Activated CD4-positive, alpha-beta memory T cell treated with anti-CD3 and anti-CD28 coated beads, Interleukin-2, amount 10 ng/mL, durations not matched to agents 7 days and 5 days (primary cell): ENCODE data around the gene MAGOHB. TPM values are rescaled to one million over a fixed set of nuclear protein-coding genes. Genes with fewer than 3 reads are reported as not detected.
"Not testable (repeated sequence)": the region's sequence is repeated elsewhere in the genome, so short reads cannot be mapped to it uniquely, and the experiment has no call there.

ENCODE experiments used
- CTCF ChIA-PET: fragments of 350-600 bp; sonication (Branson Sonifier 250); formaldehyde crosslinking; loops from one replicate; lab custom pipeline; 2021; ENCODE audit warnings: antibody characterized with exemption, inconsistent platforms; lab: Charles Lee
- POLR2A ChIA-PET: fragments of 350-600 bp; sonication (Branson Sonifier 250); formaldehyde crosslinking; loops from one replicate; lab custom pipeline; 2021; ENCODE audit warnings: antibody characterized with exemption; lab: Charles Lee
- DNase-seq: peaks from one replicate; pipeline ENCODE4 v3.0.0-alpha.2; 2020
- H3K27ac Mint-ChIP-seq: one replicate; pipeline ENCODE4 v1.8.0; 2021; ENCODE audit warnings: mild to moderate bottlenecking, mixed read lengths
- H3K27me3 Mint-ChIP-seq: one replicate; pipeline ENCODE4 v1.8.0; 2021; ENCODE audit warnings: mixed read lengths
- H3K36me3 Mint-ChIP-seq: one replicate; pipeline ENCODE4 v1.8.0; 2021; ENCODE audit warnings: low read depth, mixed read lengths
- H3K4me1 Mint-ChIP-seq: one replicate; pipeline ENCODE4 v1.8.0; 2021; ENCODE audit warnings: mixed read lengths
- H3K4me3 Mint-ChIP-seq: one replicate; pipeline ENCODE4 v1.8.0; 2021; ENCODE audit warnings: mild to moderate bottlenecking, mixed read lengths
- H3K9me3 Mint-ChIP-seq: one replicate; pipeline ENCODE4 v1.8.0; 2021; ENCODE audit warnings: mixed read lengths
- total RNA-seq, 2 experiments: library from RNA; stranded (reverse); gene quantifications; one replicate each; pipeline ENCODE4 v1.2.3, GENCODE V29; 2021

MAGOHB gene
- total RNA-seq: 10 to 100 TPM; 38.4 to 39.0 TPM

DNA sequence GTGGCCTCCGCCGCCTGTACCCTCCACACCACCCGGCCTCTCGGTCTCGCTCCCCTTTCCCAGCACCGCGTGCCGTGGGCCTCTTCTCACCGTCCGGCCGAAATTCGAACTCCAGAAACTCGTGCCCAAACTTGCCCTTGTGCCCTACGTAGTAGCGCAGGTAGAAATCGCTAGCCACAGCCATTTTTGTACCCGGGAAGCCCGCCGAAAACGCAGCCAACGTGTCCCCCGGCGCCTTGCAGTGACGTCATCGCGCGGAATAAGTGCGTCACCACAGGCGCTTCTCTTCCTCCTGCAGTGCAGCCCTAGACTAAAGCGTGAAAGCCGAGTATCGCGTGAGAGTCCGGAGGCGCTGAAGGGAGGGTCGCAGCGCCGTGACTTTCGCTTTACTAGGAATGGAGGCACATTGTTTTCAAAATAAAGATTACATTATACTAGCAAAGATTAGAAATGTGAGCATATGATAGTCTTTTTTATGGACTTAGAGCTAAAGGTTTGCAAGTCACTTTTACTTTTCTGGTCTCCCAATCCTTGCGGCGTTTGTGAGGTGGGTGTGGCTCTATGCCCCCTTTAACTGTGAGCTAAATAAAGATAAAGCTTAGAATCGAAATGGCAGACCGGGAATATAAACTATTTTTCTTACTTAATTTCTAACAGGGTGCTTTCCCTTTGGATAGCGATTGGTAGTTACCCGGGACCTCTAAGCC, at the start of gene MAGOHB:
Gene MAGOHB, minus strand, starts transcription at position 261 of the 707 bp plus-strand sequence. Its CDS starts 77 bp downstream, at position 184.
- Mint-ChIP-seq H3K27ac (peak within 1 kb of the TSS; percentile 96), H3K9me3 (no peaks in the 10 kb centered on the region), H3K27me3 (peaks cover 18% of the 10 kb centered on the region), H3K4me1 (peaks cover 35% of the 10 kb centered on the region), H3K36me3 (peaks cover 21% of the 10 kb centered on the region), H3K4me3 (peak within 1 kb of the TSS; percentile 97)
- peak; percentile 99 for DNase-seq
- ChIA-PET CTCF (interaction anchor here (1.1 to 1.2 kb wide), 2 partner anchors 61 to 137 kb away, joined by 3 to 6 read pairs; no protein-coding TSS in a partner anchor), POLR2A (interaction anchor here (0.6 to 2.5 kb wide), 13 partner anchors 11 to 1557 kb away, joined by 3 to 20 read pairs (median 3); partner anchors contain the start of genes GABARAPL1, SMIM10L1 and YBX3)

DNA sequence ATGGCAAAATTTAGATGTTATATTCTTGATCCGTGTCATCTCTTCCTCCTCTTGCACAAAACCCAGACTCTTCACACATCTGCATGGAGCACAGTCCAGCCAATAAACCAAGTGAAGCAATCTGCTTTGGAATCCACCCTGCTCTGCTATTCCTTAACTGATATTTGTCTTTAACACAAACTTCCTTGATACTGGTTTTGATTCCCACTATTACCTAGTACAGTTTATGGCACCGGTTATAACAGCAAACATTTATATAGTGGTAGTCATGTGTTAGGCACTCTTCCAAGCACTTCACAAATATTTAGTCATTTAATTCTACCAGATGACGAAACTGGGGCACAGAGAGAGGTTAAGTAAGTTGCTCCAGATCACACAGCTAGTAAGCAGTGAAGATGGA, 47.9 kb upstream of the MAGOHB start:
- POLR2A ChIA-PET: no interaction called here
- no peaks in the 10 kb centered on the region for H3K36me3 Mint-ChIP-seq
- no peaks in the 10 kb centered on the region for H3K4me1 Mint-ChIP-seq
- H3K27ac Mint-ChIP-seq: no peak overlapping the region
- H3K27me3 Mint-ChIP-seq: peaks cover 42% of the 10 kb centered on the region
- no peak overlapping the region for H3K4me3 Mint-ChIP-seq
- no peaks in the 10 kb centered on the region for H3K9me3 Mint-ChIP-seq
- CTCF ChIA-PET: no interaction called here
- DNase-seq: no peak

DNA sequence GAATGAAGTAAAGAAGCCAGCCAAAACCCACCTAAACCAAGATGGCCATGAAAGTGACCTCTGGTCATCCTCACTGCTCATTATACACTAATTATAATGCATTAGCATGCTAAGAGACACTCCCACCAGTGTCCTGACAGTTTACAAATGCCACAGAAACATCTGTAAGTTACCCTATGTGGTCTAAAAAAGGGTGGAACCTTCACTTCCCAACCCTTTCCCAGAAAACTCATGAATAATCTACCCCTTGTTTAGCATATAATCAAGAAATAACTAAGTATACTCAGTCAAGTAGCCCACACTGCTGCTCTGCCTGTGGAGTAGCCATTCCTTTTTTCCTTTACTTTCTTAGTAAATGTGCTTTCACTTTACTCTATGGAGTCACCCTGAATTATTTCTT, 40.6 kb upstream of the MAGOHB start:
- CTCF ChIA-PET: no interaction called here
- no peak for DNase-seq
- no peaks in the 10 kb centered on the region for H3K4me1 Mint-ChIP-seq
- H3K4me3 Mint-ChIP-seq: no peak overlapping the region
- POLR2A ChIA-PET: no interaction called here
- no peak overlapping the region for H3K27ac Mint-ChIP-seq
- H3K9me3 Mint-ChIP-seq: no peaks in the 10 kb centered on the region
- H3K27me3 Mint-ChIP-seq: peaks cover 24% of the 10 kb centered on the region
- no peaks in the 10 kb centered on the region for H3K36me3 Mint-ChIP-seq

DNA sequence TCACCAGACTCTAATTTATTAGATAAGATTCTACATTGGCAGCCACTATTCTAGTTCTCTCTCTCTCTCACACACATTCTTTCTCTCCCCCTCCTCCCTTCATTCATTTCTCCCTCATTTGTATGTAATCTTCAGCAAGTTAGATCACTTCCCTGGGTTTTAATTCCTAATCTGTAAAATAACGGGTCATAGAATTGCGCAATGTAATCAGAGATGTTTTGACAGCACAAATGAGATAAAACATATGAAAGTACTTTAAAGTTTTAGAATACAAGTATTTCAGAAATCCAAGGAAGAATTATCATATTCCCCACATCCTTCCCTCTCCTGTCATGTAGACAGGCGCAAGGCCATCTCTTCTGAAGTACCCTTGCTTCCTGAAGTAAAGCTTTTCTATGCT, 38.8 kb upstream of the MAGOHB start:
- H3K9me3 Mint-ChIP-seq: peaks cover 7% of the 10 kb centered on the region
- no peaks in the 10 kb centered on the region for H3K4me1 Mint-ChIP-seq
- ChIA-PET CTCF (no interaction called here), POLR2A (no interaction called here)
- no peak overlapping the region for H3K27ac Mint-ChIP-seq
- H3K27me3 Mint-ChIP-seq: peaks cover 18% of the 10 kb centered on the region
- H3K36me3 Mint-ChIP-seq: peaks cover 2% of the 10 kb centered on the region
- DNase-seq: no peak
- no peak overlapping the region for H3K4me3 Mint-ChIP-seq

DNA sequence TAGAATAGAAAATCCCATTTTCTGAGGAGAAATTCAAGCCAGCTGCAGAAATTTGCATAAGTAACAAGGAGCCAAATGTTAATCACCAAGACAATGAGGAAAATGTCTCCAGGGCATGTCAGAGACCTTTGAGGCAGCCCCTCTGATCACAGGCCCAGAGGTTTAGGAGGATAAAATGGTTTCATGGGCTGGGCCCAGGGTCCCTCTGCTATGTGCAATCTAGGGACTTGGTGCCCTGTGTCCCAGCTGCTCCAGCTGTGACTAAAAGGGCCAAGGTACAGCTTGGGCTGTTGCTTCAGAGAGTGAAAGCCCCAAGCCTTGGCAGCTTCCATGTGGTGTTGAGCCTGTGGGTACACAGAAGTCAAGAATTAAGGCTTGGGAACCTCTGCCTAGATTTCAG, 33.2 kb upstream of the MAGOHB start:
- H3K27me3 Mint-ChIP-seq: peaks cover 17% of the 10 kb centered on the region
- DNase-seq, CTCF ChIA-PET, POLR2A ChIA-PET, H3K27ac Mint-ChIP-seq, H3K4me3 Mint-ChIP-seq, H3K4me1 Mint-ChIP-seq: not testable (repeated sequence)
- peaks cover 30% of the 10 kb centered on the region for H3K9me3 Mint-ChIP-seq
- H3K36me3 Mint-ChIP-seq: peaks cover 15% of the 10 kb centered on the region

DNA sequence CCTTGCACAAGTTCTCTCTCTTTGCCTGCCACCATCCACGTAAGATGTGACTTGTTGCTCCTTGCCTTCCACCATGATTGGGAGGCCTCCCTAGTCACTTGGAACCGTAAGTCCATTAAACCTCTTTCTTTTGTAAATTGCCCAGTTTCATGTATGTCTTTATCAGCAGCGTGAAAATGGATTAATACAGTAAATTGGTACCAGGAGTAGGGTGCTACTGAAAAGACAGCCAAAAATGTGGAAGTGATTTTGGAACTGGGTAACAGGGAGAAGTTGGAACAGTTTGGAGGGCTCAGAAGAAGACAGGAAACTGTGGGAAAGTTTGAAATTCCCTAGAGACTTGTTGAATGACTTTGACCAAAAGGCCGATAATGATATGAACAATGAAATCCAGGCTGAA, 32.5 kb upstream of the MAGOHB start:
- no peak for DNase-seq
- POLR2A ChIA-PET: no interaction called here
- Mint-ChIP-seq H3K4me3 (no peak overlapping the region), H3K4me1 (no peaks in the 10 kb centered on the region), H3K27me3 (peaks cover 21% of the 10 kb centered on the region), H3K9me3 (peaks cover 30% of the 10 kb centered on the region), H3K27ac (no peak overlapping the region), H3K36me3 (peaks cover 15% of the 10 kb centered on the region)
- CTCF ChIA-PET: no interaction called here

DNA sequence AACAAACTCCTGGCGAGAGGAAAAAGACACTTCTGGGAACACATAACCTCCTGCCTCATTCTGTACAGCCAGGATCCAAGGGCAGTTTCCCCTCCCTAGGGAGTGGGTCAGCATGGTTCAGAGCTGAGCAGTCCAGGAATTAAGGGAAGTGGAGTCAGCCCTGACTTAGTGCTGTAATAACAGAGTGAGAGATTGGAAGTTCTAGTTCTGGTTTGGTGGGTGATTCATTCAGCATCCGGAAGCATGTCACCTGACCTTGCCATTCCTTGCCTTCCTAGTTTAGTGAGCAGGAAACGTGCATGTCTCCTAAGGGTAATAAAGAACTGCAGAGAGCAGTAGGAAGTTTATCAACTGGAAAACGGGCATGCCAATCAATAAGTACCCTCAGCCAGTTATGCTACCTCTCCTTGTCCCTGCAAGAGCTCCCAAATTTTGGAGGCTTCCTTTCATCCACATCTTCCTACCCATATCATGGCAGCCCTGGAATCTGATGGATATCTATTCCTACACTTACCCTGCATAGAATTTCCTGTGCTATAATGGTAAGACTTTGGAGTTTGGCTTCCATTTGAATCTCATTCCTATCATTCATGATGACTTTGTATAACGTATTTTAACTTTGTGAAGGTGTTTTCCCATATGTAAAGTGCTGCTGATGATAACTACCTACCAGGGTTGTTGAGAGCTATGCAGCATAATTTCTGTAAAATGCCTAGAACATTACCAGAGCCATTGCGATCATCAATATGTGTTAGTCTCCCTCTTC, 28.5 kb upstream of the MAGOHB start:
- H3K36me3 Mint-ChIP-seq: peaks cover 12% of the 10 kb centered on the region
- H3K27ac Mint-ChIP-seq: no peak overlapping the region
- ChIA-PET POLR2A (no interaction called here), CTCF (no interaction called here)
- peaks cover 23% of the 10 kb centered on the region for H3K9me3 Mint-ChIP-seq
- no peaks in the 10 kb centered on the region for H3K4me1 Mint-ChIP-seq
- no peak overlapping the region for H3K4me3 Mint-ChIP-seq
- no peak for DNase-seq
- H3K27me3 Mint-ChIP-seq: peaks cover 20% of the 10 kb centered on the region

DNA sequence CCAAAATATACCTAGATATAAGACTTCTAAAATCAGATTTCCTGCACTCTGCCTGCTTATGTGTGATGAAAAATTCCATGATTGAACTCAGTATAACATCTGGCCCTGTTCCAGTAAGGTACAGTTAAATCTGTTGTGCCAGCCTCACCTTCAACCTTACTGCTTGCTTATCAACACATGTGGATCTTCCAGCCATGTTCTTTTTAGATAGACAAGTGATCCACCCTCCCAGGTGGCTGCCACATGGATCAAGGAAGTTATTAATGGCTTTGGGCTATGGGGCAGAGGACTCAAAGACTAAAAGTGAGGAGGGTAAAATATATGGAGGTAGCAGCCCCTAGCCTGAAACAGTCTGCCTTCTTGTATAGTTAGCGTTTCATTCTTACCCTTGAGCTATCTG, 25.3 kb upstream of the MAGOHB start:
- no peak overlapping the region for H3K4me3 Mint-ChIP-seq
- H3K27me3 Mint-ChIP-seq: peaks cover 30% of the 10 kb centered on the region
- no peak overlapping the region for H3K27ac Mint-ChIP-seq
- H3K4me1 Mint-ChIP-seq: no peaks in the 10 kb centered on the region
- CTCF ChIA-PET: no interaction called here
- H3K36me3 Mint-ChIP-seq: no peaks in the 10 kb centered on the region
- POLR2A ChIA-PET: no interaction called here
- H3K9me3 Mint-ChIP-seq: no peaks in the 10 kb centered on the region
- DNase-seq: no peak

DNA sequence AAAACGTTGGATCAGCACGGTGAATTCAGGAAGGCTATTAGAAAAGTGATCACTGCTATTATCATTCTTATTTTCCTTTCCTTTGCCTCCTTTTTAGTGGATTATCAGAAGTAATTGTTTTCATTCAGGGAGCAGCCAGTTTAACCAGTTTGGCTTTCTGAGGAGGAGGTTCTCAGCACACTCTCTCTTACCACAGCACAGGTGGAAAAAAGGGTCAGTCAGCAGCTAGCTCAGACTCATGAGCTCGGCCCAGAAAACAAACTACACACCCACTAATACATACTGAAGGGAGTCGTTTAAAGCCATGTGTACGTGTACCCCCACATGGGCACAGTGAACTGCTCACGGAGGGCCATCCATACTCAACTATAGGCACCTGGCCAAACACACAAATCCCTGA, 23.2 kb upstream of the MAGOHB start:
- Mint-ChIP-seq H3K4me1 (no peaks in the 10 kb centered on the region), H3K9me3 (no peaks in the 10 kb centered on the region), H3K27me3 (peaks cover 32% of the 10 kb centered on the region), H3K27ac (no peak overlapping the region), H3K36me3 (no peaks in the 10 kb centered on the region), H3K4me3 (no peak overlapping the region)
- ChIA-PET CTCF (no interaction called here), POLR2A (no interaction called here)
- DNase-seq: no peak

DNA sequence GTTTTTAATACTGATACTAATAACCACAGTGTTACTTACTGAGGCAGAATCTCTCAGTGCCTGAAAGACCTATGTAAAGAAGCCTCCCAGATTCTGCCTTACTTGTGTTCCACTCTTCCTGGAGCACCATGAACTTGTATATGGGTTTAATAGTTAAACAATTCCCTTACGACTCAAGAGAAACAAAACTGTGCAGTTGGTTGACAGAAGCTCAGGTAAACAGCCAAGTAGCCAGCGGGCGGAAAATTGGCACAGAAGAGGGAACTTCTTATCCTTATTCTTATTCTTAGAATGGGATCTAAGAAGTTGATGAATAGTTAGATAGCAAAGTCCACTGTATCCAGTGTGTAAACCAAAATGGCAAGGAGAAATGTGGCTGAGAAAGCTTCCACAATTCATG, 22.7 kb upstream of the MAGOHB start:
- CTCF ChIA-PET: no interaction called here
- H3K27ac Mint-ChIP-seq: no peak overlapping the region
- no peak overlapping the region for H3K4me3 Mint-ChIP-seq
- H3K36me3 Mint-ChIP-seq: no peaks in the 10 kb centered on the region
- DNase-seq: no peak
- no peaks in the 10 kb centered on the region for H3K9me3 Mint-ChIP-seq
- H3K27me3 Mint-ChIP-seq: peaks cover 30% of the 10 kb centered on the region
- POLR2A ChIA-PET: no interaction called here
- H3K4me1 Mint-ChIP-seq: no peaks in the 10 kb centered on the region

DNA sequence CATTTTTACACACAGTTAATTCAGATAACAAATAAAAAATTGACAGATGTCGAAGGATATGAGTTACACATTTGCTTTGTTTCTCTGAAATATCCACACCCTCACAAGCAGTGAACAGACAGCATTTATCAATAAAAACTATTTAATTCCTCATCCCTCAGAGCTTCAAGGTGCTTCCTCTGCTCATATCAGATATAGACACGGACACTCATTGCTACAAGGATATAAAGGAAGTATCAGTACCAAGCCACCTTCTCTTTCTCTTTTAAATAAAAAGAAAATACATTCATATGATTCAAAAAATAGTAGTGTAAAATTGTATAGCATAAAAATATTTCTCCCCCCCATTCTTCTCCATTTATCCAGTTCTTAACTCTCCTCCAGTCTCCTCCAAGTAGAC, 21.9 kb upstream of the MAGOHB start:
- no peaks in the 10 kb centered on the region for H3K36me3 Mint-ChIP-seq

DNA sequence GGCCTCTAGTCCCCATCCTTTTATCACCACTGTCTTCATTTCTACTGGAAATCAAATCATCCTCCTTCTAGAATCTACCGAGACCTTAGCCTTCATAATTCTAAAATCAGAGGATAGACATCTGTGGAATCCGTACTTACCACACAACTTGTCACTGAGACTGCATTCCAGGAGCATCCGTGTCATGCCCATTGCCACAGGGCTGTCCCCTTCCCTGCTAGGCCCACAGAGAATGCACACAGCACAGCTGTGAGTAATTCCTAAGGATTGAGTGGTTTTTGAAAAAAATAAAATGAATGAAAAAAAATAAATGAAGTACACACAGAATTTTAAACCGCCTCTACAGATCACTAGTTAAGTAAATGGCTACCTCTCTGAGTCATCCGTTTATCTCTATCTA, 21.0 kb upstream of the MAGOHB start:
- no peak for DNase-seq
- ChIA-PET POLR2A (no interaction called here), CTCF (no interaction called here)
- H3K4me1 Mint-ChIP-seq: no peaks in the 10 kb centered on the region
- H3K9me3 Mint-ChIP-seq: no peaks in the 10 kb centered on the region
- no peaks in the 10 kb centered on the region for H3K36me3 Mint-ChIP-seq
- H3K27me3 Mint-ChIP-seq: peaks cover 28% of the 10 kb centered on the region
- H3K4me3 Mint-ChIP-seq: no peak overlapping the region
- no peak overlapping the region for H3K27ac Mint-ChIP-seq

More for the DNA sequence above, 21.9 kb upstream of the MAGOHB start:
- Mint-ChIP-seq H3K27me3 (peaks cover 27% of the 10 kb centered on the region), H3K4me3 (no peak overlapping the region), H3K27ac (no peak overlapping the region), H3K4me1 (no peaks in the 10 kb centered on the region), H3K9me3 (no peaks in the 10 kb centered on the region)
- ChIA-PET POLR2A (no interaction called here), CTCF (no interaction called here)
- no peak for DNase-seq

DNA sequence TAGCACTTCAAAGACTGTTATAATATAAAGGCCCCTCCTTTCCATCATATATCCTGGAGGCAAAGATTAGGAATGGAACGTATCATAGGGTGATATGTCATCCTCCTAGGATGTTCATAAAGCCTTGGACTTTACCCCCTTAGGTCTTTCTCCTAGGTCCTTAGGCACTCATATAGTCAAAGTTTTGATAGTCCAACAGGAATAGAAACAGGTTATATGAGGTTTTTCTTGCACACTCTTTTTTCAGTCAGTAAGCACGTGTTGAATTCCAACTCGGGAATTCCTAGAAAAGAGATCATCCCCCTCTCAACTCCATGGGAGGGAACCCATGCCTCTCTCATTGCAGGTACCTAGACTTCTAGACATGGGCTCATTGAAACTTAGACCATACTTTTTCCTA, 20.1 kb upstream of the MAGOHB start:
- H3K27me3 Mint-ChIP-seq: peaks cover 22% of the 10 kb centered on the region
- POLR2A ChIA-PET: no interaction called here
- no peaks in the 10 kb centered on the region for H3K4me1 Mint-ChIP-seq
- H3K9me3 Mint-ChIP-seq: no peaks in the 10 kb centered on the region
- no peaks in the 10 kb centered on the region for H3K36me3 Mint-ChIP-seq
- no peak overlapping the region for H3K27ac Mint-ChIP-seq
- no peak overlapping the region for H3K4me3 Mint-ChIP-seq
- DNase-seq: no peak
- CTCF ChIA-PET: no interaction called here
